GM13977 (cell line): Measurements from ENCODE around the gene PAM.
"Not testable (repeated sequence)": the region's sequence is repeated elsewhere in the genome, so short reads cannot be mapped to it uniquely, and the experiment has no call there.

Experiments
- DNase-seq: peaks from one replicate; pipeline ENCODE4 v3.0.0; 2012; ENCODE audit warnings: low spot score
- CTCF ChIP-seq: IDR thresholded peaks from 2 replicates; pipeline ENCODE4 v1.5.1; 2012; ENCODE audit warnings: mild to moderate bottlenecking, control low read depth; ENCODE audit not compliant: insufficient read depth; ENCODE audit errors: extremely low read depth, missing control alignments
- in situ Hi-C: fragments of 300-500 bp; cut with MboI; formaldehyde crosslinking; loops from one replicate; pipeline ENCODE4 v1.12.0; 2022; ENCODE audit warnings: low sequenced_read_pairs, low pct_unique_long_range_greater_than_20kb, mixed read lengths, inconsistent platforms; ENCODE audit not compliant: unreplicated experiment

PAM gene

GRCh38 chr5:102749416-102750030 lies 5.6 kb upstream of the PAM start:
- no peak for TF ChIP-seq CTCF
- in situ Hi-C loops: no loop called here
- no peak for DNase-seq

DNA sequence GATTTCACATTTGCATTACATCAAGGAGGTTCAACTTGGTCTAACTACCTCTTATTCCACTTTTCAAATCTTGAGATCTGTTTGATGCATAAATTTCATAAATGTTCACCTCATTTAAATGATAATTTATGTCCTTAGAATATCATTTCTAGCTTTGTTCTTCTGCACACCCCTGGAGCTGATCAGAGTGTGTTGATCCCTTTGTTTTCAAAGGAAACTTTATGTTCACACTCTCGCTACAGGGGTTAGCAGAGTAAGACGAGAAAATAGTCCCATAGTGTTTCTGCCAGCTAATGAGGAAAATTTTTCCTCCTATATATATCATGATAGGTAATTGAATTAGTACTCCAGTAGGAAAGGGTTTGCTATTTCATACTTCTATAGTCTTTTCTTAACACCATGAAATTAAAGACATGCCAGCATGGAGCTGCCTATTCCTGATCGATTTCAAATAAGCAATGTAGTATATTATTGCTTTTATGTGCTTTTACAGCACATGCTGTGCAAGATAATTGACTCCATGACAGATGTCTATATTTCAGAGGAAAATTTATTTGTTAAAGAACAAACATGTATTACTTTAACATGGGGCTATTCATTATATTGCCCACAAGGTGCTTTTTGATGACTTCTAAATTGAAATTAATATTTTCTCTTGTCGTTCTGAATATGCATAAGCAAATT lies 4.8 kb upstream of the PAM start:
- in situ Hi-C loops: no loop called here
- TF ChIP-seq CTCF: no peak
- DNase-seq: no peak

- in situ Hi-C loops, DNase-seq: not testable (repeated sequence)
Observed at GRCh38 chr5:102751903-102752376, 3.2 kb upstream of the PAM start.

- peak; percentile 31 for DNase-seq
- no peak for TF ChIP-seq CTCF
- in situ Hi-C loops: no loop called here
Observed at GRCh38 chr5:102753889-102754766, 977 bp upstream of the PAM start.

DNA sequence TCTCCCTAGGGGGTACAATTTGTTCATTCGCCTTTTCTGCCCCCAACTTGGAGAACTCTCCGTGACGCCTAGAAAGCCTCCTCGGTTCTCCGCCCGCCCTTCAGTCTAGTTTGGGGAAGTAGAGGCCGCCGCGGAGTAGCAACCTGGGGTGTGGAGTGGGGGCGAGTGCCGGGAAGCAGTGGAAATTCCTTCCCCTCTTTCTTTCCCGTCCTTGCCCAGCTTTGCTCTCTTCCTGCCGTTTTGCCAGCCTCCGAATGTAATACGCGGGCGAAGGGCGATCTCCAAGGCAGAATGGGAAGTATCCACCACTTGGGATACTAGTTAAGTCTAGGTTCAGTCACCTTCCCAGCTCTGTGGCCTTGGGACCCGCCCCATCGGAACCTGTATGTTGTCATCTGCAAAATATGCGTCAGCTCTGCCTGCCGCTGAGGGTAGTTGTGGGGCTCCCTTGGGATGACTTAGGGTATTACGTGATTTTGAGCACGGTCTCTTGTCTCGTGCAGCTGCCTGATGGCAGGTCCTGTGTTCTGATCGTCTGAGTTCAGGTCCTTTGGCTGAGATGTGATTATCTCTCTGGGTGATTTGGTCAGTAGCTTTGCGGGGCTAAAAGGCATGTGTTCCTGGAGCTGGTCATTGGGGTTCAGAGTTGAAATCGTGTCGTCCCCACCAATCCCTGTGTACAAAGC lies 724 bp downstream of the PAM start:
- in situ Hi-C loops: no loop called here
- DNase-seq: peak; percentile 74
- no peak for TF ChIP-seq CTCF

DNA sequence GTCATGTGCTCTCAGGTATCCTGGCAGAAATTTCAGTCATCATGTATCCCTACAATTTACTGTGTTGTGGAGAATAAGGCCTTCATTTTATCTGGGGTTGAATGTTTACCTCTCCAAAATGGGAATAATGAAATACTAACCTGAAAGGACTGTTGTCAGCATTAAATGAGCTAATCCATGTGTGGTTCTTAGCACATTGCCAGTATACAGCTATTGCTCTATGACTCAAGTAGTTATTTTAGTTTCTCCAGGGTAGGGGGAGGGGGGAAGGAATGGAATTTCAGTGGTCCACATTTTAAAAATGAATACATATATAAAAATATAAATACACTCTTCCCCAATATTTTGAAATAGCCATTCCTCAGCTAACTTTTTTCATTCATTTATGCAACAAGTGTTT lies 3.5 kb downstream of the PAM start:
- in situ Hi-C loops: no loop called here
- no peak for DNase-seq
- TF ChIP-seq CTCF: no peak

GRCh38 chr5:102759289-102759688 lies 4.2 kb downstream of the PAM start:
- no peak for DNase-seq
- TF ChIP-seq CTCF: no peak
- in situ Hi-C loops: no loop called here
